ENCODE measurements around the gene PDE10A. TPM values are rescaled to one million over a fixed set of nuclear protein-coding genes. Genes with fewer than 3 reads are reported as not detected.
A peak's percentile ranks its signal among the peaks of the same experiment; 100 is the strongest.
"Not testable (repeated sequence)": the region's sequence is repeated elsewhere in the genome, so short reads cannot be mapped to it uniquely, and the experiment has no call there.

Gene PDE10A
- total RNA-seq, 1 donor from 2014 or later: 14.0 TPM

DNA sequence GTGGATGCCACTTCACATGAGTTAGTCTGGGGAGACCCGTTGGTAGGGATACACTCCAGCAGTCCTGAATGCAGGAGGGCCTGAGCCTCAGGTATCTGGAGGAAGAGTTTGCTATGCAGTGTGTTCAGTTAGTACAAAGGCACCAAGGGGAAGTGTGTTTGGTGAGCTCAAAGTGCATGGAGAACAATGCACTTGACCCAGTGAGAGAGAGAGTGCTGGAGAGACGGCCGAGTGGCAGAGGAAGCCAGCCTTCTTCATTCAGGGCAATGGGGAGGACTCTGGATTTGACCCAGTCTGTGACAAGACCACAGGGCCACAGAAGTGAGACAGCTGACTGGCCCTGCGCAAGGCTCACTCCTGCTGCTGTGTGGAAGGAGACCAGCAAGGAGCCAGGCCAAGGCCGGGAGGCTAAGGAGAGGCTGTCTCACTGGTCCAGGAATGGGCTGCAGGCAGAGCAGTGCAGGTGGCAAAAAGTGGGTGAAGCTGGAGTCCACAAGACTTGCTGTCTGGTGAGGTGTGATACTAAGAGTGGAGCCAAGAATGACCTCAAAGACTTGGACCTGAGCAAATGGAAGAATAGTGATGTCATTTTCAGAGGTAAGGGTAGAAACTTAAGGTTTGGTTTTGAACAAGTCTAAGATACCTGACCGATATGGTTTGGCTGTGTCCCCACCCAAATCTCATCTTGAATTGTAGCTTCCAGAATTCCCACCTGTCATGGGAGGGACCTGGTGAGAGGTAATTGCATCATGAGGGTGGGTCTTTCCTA, 38.0 kb downstream of the PDE10A start:
- no peak for DNase-seq

DNA sequence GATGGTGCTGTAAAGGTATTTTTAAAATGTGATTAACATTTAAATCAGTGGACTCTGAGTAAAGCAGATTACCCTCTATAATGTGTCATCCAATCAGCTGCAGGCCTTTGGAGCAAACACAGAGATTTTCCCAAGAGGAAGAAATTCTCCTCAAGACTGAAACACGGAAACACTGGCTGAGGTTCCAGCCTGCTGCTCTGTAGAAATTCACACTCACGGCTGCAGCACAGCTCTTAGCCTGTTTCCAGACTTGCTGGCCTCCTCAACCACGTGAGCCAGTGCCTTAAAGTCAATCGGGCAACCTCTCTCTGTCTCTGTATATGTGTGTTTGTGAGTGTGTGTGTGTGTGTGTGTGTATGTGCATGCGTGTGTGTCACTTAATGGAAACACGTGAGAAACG, 41.1 kb downstream of the PDE10A start:
- DNase-seq: no peak

DNA sequence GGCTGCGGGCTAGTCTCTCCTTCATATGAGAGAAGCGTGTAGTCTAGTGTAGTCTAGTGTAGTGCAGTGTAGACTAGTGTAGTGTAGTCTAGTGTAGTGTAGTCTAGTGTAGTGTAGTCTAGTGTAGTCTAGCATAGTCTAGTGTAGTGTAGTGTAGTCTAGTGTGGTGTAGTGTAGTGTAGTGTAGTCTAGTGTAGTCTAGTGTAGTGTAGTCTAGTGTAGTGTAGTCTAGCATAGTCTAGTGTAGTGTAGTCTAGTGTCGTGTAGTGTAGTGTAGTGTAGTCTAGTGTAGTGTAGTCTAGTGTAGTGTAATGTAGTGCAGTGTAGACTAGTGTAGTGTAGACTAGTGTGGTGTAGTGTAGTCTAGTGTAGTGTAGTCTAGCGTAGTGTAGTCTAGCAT, 44.1 kb downstream of the PDE10A start:
- not testable (repeated sequence) for DNase-seq

DNA sequence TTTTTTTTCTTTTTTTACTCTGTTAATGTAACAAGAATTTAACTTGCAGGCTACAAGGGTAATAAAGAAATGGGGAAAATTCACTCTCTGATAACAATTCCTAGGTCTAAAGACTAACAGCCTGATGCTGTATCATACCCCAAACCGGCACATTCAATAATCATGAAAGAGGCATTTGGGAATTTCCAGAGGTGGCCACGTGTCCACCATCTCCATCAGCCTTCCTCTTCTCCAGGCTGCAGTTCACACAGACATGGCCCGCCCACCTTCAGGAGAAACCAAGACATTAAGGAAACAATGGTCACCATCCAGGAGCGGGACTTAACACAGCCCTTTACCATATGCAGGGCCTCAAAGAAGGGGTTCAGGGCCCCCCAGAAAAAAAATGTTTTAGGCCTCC, 44.8 kb downstream of the PDE10A start:
- no peak for DNase-seq

DNA sequence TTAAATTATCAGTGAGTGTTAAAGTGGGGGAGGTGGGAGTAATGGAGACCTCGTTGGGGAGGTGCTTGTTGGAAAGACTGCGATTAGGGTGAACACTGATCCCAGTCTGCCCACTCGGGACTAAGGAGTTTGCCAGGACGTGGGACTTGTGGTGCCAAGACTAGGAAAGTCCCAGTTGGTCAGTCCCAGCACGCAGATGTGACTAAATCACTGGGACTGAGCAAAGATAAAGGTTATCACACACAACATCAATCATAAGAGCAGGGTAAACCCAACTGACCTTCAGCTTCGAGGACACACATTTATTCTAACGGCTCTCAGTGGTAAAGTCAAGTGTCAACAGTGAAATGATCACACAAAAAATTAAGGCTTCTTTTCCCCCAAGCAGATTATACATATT, 45.5 kb downstream of the PDE10A start:
- DNase-seq: no peak

DNA sequence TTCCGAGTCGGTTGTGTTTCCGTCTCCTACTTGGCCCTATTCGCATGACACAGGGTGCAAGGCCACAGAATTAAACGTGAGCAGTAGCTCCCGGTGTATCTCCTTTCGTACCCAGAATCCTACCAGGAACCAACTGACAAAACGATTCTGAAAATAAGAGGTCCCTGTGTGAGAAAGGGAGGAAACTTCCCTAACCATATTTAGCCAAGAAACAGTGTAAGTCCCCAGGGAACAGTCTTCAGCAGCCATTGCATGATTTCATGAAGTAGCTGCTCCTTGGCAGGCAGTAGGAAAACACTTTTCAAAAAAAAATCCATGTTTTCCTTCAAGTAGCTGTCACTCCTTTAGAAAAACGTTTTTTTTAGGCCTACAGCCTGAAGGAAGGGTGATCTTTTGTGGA, 46.9 kb downstream of the PDE10A start:
- peak; percentile 74 for DNase-seq

DNA sequence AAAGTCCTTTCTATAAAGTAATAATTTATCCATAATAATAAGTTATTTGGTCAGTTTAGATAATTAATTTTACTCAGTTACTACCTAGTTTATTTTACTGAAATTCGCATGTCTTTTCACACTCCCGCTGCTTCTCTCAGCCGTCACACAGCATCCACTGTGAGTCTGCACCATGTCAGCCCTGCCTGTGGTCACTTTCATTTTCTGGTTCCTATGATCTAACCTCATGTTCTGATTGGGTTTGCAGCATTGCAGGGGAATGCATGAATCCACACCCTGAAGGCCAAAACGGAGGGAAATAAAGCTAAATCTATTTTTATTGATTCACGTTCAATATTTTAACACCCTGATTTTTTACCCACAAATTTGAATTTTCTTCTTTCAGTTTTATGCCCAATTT, 47.4 kb downstream of the PDE10A start:
- peak; percentile 24 for DNase-seq

DNA sequence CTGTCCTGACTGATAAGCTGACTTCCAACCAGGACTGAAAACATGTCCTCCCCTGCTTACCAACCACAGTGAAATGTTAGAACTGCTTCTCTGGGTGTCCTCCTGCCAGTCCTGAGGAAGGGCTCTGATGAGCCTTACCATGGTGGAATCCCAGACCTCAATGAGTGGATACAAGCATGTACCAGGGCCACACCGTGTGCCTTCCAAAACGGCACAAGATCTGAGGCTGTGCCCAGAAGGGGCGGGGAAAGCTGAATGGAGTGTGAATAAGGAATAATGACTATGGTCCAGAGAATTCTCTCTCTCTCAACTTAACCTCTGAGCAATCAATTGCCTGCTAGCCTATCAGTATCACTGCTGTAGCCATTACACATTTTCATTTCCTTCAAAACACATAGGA, 51.7 kb downstream of the PDE10A start:
- DNase-seq: no peak

DNA sequence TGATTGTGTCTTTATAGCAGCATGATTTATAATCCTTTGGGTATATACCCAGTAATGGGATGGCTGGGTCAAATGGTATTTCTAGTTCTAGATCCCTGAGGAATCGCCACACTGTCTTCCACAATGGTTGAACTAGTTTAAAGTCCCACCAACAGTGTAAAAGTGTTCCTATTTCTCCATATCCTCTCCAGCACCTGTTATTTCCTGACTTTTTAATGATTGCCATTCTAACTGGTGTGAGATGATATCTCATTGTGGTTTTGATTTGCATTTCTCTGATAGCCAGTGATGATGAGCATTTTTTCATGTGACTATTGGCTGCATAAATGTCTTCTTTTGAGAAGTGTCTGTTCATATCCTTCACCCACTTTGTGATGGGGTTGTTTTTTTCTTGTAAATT, 54.5 kb downstream of the PDE10A start:
- DNase-seq: not testable (repeated sequence)

DNA sequence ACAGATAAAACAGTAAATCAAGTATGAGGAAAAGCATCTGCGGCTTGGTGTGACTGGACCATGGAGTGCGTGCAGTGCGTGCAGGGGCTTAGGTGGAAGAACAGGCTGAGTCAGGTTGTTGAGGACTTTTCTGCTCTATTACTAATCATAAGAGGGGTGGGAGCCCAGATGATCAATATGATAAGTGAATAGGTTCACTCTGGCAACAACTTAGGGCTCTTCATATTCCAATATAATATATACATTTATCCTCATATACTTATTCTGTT, 56.4 kb downstream of the PDE10A start:
- DNase-seq: no peak

DNA sequence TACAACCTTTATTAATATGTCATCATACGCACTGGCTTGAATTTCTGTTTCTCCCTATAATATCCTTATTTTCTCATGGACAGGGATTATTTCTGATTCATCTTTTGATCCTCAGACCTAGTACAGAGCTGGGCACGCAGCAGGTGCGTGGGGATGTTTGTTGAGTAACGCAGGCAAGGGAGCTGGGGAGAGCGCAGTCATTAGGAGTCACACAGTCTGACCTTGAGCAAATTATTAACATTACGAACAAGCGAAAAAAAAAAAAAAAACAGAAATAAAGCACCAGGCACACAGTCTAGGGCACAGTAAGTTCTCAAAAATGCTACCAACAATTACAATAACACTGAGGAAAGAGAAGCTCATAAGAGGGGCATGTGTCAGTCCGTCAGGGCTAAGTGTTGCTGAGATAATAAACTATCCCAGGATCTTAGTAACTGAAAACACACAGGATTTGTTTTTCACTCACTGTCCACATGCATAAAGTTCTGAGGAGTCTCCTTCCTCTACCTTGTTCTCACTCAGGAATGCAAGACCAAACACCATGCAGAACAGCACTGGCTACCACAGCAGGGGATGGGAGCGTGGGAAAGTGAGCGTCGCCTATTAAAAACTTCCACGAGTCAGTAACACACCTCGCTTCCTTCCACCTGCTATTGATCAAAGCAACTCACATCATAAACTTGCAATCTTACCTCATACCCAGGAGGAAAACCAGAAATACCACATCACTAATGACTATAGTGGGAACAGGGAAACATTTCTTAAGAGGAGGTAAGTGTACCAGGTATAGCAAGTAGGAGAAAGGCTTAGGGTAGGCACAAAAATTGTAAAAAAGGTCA, 56.9 kb downstream of the PDE10A start:
- no peak for DNase-seq

DNA sequence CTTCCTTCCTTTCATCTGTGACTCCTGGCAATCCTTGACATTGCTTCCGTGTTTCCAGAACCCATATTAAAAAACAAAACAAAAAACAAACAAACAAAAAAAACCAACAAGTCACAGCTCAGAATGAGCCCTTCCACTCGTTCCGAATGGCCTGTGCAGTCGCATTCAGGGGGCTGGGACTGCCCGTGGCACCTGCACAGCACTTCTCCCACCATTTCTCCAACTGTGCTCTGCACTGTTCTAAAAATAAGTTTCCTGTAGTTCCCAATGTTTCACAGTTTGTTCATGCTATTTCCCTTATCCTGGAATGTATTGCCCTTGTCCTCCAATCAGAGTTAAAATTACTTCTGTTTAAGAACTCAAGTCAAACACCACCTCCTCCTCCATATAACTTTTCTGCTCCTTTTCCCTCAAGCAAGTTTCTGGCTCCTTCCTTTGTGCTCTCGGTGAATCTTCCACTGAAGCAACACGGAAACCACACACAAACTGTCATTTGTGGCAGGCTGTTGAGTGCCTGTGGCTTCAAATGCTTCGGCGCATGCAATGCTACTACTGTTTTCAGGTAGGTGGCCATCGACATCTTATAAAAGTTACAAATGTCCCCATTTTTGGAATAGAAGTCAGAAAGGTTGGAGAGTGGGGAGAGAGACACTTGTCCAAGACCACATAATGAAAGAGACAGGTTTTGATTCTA, 57.7 kb downstream of the PDE10A start:
- no peak for DNase-seq

DNA sequence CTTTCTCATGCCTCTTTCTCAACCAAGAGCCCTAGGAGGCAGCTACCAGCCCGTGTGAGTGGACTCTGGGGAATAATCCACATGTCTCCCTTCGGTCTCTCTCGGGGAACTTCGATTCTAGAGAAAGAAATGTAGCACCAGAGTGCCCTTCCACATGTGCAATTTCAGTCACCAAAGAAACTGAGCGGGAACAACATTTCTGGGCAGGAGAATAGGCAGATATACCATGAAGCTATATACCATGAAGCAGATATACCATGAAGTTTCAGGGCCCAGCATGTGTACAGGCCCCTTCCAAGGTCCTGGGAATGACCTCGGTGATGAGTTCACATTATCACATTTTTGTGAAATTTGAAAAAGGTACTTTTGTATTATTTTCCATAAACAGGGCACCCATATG, 60.8 kb downstream of the PDE10A start:
- DNase-seq: no peak

DNA sequence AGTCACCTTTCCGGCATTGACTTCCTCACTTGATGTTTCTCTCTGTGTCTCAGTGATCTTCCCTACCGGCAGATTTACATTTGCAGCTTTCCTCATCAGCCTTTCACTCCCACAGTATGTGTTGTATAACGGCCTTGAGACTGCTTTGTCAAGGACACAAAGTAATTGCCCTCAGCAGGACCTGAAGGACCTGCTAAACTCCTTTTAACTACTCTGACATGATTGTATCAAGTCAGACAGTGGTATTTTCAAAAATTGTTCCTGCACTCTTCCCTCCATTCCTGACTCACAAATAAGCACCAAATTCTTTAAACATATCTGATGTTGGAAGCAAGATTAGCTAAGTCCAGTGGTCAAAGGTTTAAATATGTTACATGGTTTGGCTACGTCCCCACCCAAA, 62.4 kb downstream of the PDE10A start:
- no peak for DNase-seq

DNA sequence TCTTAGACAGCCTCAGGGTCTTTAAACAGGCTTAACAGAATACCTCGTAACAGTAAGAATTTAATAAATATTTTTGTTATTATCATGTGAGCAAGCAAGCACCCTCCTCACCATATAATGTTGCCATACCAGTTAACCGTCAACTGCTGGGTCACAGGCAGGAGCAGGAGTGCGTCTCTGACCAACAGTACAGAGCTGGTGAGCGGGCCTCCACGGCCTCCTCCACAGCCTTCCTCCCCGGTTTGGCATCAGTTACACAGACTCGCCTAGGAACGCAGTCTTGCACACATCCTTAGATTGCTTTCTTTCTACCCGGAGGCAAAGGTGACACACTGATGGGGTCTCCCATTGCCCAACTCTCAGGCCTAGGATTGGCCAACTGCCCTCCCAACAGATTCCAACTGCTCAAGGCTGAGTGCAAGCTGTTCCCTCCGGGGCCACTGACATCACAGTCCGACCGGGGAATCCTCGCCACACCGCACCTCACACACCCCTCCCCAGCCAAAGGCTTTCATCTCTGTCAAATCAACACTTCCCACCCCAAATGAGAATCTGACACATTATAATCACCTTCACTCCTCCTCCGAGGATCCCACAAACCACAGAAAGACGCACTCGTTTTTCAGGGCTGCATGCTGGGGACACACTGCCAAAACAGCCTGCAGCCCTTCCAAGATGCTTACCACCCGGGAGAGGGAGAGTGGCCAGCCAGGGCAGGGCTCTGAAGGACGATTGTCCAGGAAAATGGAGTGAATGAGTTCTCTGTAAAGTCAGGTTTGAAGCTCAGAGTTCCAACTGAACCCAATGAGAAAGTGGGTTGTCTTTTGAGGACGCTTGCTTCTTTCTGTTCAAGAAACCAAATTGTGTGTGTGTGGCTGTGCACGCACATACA, 63.2 kb downstream of the PDE10A start:
- DNase-seq: no peak

DNA sequence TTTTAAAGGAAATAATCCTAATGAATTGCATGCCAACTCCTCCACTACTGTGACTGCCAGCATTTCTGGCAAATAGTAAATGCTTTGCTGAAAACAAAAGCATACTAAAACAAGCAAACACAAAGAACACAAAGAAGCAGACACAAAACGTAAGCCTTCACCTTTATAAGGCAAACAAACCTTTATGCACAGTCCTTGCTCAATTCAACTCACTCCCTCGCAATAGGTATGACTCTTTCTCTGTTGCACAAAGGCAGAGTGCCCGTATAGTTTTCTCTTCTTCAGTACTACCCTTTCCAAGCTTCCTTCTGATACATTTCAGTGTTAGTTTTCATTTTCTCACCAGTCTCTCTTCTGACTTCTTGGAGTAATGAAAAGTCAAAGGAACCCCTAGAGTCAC, 63.9 kb downstream of the PDE10A start:
- DNase-seq: no peak

DNA sequence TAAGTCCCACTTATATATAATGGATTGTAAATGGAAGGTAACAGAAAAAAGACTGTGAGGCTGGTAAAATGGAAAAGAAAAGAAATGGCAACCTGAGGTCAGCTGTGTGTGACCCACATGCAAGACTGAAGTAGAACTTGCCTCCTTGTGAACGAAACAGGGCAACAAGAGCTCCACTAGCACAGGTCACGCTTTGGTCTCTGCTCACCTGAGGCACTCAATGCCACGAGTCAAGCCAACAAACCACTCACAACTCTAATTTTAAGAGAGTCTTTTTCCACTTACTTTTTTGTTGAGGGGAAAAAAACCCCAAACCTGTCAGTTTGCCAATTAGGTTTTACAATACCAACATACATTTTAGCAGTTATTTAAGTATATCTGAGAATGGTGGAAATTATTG, 65.2 kb downstream of the PDE10A start:
- no peak for DNase-seq

DNA sequence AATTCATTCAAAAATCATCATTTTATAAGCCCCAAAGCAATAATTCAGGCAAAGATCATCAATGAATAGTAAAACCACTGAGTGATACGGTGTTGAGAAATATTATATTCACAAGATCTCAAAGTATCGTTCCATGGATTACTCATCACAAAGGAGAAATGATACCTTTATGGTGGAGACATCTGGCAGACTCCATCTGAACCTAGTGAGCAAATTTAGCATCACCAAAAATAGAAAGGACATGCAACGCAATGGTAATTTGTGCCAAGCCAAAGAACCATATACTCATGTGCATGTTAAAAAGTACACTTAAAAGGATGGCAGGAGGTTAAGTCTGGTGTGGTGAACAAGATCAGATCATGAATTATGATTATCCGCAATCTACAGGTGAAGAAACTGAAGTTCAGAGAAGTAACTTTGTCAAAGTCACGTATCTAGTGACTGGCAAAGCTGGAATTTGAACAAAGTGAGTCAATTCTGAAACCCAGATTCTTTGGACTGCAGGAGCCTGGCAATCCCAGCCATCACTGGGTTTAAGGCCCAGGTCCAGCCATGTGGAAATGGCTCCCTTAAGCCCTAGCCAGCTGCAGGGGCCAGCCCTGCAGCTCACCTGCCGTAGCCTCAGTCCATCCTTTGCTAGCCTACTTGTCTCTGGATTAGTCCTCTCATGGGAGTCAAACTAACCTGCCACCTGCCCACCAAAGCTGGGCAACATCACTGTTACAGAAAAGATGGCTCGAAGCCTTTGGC, 68.3 kb downstream of the PDE10A start:
- no peak for DNase-seq

DNA sequence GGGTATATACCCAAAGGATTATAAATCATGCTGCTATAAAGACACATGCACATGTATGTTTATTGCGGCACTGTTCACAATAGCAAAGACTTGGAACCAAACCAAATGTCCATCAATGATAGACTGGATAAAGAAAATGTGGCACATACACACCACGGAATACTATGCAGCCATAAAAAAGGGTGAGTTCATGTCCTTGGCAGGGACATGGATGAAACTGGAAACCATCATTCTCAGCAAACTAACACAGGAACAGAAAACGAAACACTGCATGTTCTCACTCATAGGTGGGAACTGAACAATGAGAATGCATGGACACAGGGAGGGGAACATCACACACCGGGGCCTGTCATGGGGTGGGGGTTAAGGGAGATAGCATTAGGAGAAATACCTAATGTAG, 70.1 kb downstream of the PDE10A start:
- not testable (repeated sequence) for DNase-seq

DNA sequence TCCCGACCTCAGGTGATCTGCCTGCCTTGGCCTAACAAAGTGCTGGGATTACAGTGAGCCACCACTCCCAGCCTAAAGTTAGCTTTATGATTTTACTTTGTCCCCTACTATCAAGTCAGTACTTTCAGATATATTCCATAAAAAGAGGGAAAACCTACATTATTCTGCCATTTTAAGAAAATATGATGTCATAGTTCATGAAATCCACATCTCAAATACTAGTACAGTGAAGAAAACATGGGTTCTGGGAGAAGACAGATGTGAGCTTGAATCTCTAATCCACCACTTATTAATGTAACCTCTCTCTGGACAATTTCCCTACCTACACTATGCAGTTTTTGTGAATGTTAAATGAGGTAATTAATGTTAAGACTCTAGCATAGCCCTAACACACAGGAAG, 74.5 kb downstream of the PDE10A start:
- DNase-seq: no peak

DNA sequence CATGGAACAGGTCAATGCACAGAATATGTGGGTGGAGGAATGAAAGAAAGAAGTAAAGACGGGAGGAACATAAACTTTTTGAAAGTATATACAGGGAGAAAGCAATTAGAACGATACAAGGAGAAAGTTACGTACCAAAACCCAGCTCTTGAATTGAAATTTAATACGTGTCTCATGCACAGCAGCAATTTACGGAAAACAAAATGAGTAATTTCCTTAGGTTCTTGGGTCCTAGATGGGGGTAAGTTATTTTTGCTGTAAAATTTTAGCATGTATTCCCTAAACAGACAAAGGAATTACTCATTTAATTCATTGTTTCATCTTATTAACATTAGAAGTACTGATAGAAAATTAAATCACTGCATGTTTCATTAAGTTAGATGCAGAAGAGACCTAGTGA, 75.8 kb downstream of the PDE10A start:
- no peak for DNase-seq

DNA sequence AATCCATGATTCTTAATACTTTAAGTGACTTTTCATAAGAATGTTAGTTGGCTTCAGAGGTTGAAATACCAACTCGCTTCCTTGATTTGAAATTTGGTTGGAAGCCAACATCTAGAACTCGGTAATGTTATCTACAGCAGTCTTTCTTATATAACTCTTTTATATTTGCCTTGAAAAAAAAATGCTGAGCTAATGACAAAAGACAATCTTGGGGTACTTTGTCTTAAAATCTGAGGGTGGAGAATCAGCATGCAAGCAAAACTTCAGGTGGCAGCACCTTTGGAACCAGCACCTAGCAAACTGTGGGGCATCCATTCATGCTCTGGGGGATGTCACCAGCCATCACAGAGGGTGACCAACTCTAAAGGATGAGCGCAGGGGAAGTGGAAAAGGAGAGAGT, 76.3 kb downstream of the PDE10A start:
- DNase-seq: no peak

All from tongue (tissue), 2 donors.